T-helper 1 cell (primary cell): Measurements from ENCODE around the gene GPR146.
"Not testable (repeated sequence)": the region's sequence is repeated elsewhere in the genome, so short reads cannot be mapped to it uniquely, and the experiment has no call there.

Experiments
- DNase-seq, 5 donors: peaks; one replicate each; pipeline ENCODE4 v3.0.0-alpha.2; 2012 to 2020

Gene GPR146

DNA sequence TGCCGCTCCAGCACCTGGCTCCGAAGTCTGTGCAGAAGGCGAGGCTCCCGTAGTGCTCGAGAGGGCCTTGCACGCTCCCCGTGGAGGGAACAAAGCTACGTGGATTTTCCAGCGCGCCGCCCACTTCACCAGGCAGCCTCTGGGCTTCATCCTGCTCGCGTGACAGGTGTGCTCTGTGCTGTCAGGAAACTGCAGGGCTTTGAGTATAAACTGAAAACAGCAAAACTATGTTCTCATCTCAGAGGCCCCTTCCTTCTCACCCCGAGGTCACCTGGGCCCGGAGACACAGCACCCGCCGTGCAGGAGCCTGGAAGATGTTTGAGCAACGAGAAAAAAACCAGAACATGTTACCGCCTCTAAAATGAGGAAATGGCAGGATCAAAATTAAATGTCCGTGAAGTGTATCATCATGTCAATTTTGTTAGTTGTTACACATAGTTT is 17.6 kb upstream of the GPR146 start:
- DNase-seq = no peak

DNA sequence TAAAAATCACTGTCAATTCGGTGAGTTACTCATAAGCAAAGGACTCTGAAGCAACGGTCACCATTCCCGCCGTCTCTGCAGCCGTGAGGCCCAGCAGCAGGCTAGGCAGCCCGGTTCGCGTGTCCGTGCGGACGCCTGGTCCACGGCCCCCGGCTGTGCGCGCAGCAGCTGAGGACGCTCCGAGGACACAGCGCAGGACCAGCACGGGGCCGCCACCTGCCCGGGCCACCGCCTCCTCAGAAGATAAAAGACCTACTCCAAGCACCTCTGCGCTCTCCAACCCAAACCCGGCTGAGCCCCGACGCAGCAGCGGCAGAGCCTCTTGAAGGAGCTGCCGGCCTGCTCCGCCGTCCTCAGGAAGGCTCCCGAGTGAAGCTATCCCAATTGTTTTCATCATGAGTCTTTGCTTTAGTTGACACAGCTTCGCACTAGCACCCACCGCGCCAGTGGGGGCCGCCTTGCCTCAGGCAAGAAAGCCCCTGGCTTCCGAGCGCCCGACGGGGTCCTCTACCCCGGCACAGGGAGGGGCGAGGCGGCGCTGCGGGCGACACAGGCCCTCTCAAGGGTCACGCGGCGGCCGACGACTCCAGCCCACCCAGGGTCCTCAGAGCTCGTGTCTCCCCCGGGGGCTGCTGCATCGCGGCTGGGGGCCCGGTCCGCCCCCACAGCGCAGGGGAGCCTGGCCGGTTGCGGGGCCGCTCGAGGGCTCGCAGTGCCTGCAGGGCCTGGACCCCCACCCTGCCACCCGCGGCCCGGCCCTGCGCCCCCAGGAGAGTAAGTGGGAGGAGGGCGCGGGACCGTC is 16.9 kb upstream of the GPR146 start:
- DNase-seq = no peak

DNA sequence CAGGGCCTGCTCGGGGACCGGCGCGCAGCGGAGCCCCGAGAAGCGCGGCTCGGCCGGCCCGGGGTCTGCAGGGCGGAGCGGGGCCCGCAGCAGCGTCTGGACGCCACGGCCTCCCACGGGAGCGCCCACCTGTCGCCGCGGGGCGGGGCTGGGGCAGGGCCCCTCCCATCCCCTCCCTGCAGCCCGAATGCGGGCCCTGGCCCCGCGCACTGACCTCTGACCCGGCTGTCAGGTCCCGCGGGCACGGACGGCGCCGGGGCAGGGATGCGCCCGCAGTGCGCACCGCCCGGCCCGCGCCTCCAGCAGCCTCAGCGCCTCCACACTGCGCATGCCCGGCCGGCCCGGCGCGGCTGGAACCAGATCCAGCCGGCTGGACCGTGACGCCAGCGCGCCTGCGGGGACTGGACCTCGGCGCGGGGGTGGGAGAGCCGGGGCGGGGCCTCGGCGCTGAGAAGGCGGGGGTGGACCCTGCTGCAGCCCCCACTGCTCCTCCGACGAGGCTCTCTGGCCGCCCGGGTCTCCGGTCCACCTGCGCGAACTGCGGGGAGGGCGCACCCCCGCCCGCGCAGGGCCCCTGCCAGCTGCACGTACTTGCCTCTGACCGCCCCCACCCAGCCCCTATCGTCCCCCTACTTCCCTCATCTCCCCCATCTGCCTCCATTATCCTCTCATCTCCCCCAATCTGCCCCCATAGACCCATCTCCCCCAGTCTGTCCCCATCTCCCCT is 16.1 kb upstream of the GPR146 start:
- peak; percentile 72 to 86 (median 74) for DNase-seq

DNA sequence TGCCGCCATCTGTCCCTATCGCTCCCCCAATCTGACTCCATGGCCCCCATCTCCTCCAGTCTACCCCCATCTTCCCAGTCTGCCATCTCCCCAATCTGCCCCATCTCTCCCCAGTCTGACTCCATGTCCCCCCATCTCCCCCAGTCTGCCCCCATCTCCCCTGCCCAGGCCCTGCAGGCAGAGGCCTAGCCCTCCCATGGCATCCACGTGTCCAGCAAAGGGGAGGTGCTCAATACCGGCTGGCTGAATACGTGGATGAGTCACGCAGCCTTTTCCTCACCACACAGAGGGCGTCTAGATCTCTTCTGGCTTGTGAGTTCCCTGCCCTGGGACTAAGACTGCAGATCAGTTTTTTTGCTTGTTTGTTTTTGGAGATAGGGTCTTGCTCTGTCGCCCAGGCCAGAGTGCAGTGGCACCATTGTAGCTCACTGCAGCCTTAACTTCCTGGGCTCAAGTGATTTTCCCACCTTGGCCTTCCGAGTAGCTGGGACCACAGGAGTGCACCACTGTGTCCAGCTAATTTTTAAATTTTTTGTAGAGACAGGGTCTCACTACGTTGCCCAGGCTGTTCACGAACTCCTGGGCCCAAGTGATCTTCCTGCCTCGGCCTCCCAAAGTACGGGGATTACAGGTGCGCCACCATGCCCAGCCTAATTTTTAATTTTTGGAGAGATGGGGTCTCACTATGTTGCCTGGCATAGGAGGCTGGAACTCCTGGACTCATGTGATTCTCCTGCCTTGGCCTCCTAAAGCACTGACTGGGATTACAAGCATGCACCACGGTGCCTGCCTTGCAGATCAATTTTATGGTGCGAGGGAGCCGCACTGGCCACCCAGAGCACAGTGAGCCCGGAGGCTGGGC is 15.3 kb upstream of the GPR146 start:
- DNase-seq = peak in 4 of 5 donors; percentile 48 to 71 (median 52)

DNA sequence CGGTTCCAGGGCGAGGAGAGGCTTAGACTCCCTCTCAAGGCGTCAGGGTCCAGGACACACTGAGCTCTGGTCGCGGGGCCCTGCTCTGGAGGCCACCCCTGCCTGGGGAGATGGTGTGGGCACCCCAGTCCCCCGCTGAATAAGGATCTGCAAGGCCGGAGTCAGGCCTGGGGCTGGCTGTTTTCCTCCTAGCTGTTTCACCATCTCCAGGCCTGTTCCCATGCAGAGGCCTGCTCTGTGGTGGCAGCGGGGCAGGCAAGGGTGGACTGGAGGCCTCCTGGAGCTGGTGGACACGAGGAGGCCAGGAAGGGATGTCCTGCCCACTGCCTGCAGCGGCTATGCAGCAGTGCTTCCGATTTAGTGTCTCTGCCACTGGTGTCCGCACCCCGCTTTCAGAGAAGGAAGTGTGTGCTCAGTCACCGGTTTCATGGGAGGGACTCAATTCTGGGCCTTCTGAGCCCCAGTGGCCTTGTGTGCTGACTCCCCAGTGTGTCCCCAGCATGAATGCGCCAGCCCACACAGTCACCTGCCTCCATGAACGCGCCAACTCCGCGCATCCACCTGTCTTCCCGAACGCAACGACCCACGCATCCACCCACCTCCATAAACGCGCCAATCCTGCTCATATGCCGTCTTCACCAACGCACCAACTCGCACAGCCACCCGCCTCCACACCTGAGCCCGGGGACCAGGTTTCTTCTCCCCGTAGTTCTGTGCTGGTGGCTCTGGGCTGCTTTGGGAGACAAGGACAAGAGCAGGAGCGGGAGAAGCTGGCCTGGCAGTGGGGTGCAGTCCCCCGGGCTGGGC is 14.5 kb upstream of the GPR146 start:
- no peak for DNase-seq

DNA sequence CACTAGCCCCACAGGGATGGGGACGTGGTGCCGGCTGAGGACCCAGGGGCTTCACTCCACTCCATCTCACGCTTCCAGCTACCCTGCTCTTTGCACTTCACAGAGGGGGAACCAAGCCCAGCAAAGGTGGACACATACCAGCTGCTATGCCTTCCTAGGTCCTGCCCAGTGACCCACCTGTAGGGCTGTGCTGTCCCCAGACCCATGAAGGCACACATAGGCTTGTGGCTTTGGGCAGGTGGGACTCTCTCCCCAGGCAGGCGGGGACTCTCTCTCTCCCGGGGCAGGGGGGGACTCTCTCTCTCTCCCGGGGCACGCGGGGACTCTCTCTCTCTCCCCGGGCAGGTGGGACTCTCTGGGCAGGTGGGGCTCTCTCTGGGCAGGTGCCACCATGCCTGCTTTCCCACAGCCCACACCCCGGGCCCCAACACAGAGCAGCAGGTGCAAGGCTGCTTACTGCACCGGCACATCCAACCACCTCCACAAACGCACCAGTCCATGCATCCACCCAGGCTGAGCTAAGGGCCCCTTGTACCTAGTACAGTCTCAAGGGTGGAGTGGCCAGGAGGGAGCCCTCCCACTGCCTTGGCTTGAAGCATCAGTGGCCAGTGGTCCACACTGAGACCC is 13.8 kb upstream of the GPR146 start:
- DNase-seq = no peak

DNA sequence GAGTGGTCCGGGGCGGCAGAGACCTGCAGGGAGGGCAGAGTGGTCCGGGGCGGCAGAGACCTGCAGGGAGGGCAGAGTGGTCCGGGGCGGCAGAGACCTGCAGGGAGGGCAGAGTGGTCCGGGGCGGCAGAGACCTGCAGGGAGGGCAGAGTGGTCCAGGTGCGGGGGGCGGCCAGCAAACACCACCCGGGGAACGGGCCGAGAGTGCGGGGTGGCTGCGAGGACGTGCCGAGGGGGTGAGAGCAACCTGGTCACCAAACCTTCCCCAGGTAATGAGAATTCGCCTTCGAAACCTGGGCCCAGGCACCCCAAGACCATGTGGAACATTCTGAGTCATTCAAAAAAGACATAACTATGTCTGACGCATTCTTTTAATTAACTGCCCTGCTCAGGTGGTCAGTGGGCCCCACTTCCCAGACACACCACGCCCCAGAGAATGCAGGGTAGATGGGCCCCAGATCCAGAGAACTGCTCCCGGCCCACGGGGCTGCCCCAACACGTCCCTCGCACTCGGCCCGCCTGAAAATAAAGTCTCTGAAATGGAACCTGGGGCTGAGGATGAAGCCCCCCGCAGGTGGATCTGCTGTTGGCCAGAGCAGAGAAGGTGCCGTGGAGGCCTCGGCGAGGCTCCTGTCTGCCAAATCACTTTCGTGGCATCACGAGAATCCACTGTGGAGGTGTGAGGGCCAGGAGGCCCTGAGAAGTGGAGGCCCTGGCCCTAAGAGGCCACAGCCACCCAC is 12.5 kb upstream of the GPR146 start:
- DNase-seq = no peak

DNA sequence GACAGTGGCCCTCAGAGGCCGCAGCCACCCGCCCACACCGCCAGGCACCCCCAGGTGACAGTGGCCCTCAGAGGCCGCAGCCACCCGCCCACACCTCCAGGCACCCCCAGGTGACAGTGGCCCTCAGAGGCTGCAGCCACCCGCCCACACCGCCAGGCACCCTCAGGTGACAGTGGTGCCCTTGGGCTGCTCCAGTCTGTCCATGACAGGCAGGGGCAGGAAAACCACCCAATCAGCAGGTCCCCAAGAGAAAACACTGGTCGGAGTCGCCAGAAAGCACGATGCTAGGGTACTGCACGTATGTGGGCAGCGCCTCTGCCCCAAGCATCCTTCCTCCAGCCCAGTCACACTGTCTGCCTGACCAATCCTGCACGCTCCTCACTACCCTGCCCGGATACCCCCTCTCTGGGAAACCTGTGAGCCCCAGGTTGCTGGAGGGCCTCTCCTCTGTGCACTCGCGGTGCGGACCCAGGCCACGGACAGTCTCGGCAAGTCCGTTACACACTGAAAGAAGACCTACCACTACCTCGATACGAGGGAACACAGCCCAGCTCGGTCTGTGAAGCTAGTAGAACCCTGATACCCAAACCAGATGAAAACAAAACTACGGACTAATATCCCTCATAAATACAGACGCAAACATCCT is 11.7 kb upstream of the GPR146 start:
- no peak for DNase-seq

DNA sequence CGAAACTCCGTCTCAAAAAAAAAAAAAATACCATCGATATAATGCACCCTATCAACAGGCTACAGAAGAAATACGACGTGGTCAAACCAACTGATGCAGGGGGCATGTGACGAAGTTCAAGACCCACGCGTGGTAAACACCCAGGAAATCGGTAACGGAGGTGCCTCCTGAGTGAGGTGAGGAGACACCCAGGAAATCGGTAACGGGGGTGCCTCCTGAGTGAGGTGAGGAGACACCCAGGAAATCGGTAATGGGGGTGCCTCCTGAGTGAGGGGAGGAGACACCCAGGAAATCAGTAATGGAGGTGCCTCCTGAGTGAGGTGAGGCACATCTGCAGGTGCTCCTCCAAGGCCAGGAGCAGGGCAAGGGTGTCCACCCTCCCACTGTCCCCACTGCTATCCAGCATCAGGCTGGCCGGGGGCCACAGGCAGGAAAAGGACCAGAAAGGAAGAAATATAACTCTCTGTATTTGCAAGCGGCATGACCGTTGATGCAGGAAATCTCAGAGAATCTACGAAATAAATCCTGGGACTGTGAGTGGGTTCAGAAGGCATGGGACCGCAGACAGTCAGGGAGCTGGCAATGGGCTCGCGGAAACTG is 10.7 kb upstream of the GPR146 start:
- peak in 4 of 5 donors; percentile 25 to 38 (median 35) for DNase-seq

DNA sequence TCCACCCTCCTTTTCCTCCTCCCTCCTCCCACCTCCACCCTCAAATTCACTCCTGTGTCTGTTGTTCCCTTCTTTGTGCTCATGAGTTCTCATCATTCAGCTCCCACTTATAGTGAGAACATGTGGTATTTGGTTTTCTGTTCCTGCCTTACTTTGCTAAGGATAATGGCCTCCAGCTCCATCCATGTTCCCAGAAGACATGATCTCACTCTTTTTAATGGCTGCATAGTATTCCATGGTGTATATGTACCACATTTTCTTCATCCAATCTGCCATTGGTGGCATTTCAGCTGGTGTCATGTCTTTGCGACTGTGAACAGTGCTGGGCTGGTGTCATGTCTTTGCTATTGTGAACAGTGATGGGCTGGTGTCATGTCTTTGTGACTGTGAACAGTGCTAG is 9.6 kb upstream of the GPR146 start:
- not testable (repeated sequence) for DNase-seq

DNA sequence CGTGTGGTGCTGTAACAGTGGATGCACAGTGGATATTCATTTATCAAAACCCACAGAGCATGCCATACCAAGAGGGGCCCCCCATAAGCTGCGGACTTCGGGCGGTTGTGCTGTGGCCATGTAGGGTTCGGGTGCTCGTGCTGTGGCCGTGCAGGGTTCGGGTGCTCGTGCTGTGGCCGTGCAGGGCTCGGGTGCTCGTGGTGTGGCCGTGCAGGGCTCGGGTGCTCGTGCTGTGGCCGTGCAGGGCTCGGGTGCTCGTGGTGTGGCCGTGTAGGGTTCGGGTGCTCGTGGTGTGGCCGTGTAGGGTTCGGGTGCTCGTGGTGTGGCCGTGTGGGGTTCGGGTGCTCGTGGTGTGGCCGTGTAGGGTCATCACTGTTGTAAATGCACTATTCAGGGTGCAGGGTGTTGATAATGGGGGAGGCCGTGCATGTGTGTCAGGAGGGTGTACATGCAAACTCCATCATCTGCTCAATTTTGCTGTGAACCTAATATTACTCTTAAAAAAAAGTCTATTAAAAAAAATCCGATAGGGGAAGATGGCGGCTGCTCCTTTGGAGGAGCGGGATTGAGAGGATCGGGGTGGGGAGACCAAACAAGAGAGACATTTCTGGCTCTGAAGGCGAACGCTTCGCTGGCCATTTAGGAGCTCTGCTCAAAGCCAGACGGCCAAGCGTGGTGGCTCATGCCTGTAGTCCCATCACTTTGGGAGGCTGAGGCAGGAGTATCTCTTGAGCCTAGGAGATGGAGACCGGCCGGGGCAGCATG is 8.0 kb upstream of the GPR146 start:
- not testable (repeated sequence) for DNase-seq

DNA sequence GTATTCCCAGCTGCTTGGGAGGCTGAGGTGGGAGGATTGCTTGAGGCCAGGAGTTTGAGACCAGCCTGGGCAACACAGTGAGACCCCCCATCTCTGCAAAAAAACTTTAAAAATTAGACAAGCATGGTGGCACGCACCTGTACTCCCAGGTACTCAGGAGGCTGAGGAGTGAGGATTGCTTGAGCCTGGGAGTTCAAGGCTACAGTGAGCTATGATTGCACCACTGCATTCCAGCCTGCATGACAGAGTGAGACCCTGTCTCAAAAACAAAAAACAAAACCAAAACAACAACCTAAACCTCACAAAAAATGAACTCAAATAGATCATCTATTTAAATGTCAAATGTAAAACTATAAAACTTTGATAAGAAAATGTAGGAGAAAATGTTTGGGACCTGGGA is 4.1 kb upstream of the GPR146 start:
- not testable (repeated sequence) for DNase-seq

DNA sequence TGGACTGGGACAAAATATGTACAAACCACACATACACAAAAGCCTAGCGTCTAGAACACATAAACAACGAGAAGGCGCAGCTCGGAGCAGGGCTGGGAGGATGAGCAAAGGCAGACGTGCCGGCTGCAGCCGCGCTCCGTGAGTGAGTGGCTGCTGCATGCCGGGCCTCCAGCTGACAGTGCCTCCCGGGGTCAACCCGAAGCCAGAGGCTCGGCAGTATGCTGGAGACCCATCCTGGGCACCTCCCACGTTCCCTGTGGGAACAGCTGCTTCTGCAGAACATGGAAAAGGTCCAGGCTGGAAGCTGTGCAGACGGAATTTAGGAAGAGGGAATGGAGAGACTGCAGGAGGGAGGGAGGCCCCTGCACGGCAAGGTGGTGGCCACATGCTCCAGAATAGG is 3.6 kb upstream of the GPR146 start:
- no peak for DNase-seq

DNA sequence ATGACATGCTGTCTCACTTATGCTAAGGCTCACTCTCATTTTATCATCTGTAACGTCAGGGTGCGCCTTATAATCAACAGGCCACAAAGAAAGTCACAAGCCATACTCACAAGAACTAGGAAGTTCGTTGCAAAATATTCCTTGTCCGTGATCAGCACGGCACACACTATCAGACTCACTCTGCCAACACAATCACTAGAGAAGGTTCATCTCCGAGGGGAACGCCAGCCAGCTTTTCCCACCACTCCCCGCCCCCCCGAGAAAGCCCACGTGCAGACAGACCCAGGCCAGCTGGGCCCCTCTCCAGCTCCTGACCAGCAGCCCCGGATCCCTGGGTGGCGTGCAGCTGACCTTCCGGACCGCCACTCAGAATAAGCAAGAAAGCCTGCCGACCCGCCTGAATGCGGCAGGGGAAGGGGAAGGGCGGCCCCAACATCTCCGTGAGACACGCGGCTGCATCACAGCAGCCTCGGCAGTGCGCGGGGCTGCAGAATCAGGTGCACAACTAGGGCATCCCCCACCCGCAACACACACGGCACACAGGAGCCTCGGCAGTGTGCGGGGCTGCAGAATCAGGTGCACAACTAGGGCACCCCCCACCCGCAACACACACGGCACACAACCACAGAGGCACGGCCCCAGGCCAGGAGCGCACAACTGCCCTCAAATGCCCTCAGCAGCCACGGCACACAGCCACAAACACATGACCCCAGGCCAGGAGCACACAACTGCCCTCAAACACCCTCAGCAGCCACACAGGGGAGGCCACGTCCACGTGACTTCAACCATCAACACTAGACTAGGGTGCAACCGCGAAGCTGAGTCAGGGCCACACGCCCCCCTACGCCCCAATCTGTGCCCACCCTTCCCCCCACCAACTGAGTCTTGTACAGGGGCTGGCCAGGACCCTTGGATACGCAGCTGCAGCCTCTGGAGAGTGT is 2.5 kb upstream of the GPR146 start:
- no peak for DNase-seq

DNA sequence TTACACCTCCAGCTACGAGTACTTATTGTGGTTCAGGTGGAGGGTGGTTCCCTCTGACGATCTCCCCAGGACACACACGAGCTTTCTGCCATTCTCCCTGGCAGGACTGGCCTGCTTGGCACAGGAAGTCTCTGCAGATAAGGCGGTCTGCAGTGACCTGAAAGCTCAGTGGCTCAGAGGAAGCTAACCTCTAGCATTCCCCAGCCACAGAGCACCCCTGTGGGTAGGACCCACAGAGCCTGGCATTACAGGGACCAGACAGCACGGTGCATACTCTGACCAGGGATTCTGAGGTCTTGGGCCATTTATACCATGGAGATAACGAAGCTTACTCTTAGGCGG is 1.9 kb upstream of the GPR146 start:
- no peak for DNase-seq

DNA sequence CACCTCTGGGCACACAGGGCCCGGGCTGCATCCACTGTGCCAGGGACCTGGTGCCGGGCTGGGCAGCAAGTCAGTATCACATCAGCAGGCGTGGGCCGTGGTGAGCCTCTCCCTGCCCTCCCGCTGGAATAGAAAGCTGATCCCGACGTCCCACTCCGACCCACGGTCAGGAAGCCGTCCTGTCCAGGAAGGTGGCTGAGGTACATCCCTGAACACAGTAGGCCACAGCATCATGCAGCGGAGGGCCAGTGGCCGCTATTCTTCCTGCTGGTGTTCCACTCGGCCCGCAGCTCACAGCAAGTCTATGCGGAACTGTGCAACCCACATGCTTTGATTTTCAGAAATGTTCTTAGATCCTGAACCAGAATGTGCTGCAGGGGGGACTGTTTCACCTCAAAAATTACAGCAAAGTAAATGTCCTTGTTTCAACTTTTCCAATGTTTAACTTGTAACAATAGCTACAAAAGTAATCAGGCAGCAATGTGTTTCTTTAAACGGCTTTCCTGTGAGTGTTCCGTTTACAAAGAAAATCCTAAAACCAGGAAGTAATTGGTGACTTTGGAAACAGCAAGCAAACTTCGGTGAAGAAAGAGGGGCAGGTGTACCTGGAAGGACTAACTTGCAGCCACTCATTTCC is 676 bp upstream of the GPR146 start:
- no peak for DNase-seq
